ENCODE data around the gene SEM1.

- TF ChIP-seq POLR2AphosphoS5 (IDR thresholded peaks at IDR 0.05; ENCODE audit: low read depth, low read length), result no peak
- TF ChIP-seq, protein P1, sequence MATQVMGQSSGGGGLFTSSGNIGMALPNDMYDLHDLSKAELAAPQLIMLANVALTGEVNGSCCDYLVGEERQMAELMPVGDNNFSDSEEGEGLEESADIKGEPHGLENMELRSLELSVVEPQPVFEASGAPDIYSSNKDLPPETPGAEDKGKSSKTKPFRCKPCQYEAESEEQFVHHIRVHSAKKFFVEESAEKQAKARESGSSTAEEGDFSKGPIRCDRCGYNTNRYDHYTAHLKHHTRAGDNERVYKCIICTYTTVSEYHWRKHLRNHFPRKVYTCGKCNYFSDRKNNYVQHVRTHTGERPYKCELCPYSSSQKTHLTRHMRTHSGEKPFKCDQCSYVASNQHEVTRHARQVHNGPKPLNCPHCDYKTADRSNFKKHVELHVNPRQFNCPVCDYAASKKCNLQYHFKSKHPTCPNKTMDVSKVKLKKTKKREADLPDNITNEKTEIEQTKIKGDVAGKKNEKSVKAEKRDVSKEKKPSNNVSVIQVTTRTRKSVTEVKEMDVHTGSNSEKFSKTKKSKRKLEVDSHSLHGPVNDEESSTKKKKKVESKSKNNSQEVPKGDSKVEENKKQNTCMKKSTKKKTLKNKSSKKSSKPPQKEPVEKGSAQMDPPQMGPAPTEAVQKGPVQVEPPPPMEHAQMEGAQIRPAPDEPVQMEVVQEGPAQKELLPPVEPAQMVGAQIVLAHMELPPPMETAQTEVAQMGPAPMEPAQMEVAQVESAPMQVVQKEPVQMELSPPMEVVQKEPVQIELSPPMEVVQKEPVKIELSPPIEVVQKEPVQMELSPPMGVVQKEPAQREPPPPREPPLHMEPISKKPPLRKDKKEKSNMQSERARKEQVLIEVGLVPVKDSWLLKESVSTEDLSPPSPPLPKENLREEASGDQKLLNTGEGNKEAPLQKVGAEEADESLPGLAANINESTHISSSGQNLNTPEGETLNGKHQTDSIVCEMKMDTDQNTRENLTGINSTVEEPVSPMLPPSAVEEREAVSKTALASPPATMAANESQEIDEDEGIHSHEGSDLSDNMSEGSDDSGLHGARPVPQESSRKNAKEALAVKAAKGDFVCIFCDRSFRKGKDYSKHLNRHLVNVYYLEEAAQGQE (IDR thresholded peaks at IDR 0.05; ENCODE audit: insufficient read depth in 1 of 2, low read depth in 2 of 2, low read length in 2 of 2), result no peak
- no peak for TF ChIP-seq TAF1 (IDR thresholded peaks at IDR 0.05; ENCODE audit: borderline replicate concordance, insufficient read depth, low read length)
Observed at GRCh38 chr7:96708872-96709271, 774 bp downstream of the SEM1 start.

Measured in PFSK-1 (cell line).